H9 (cell line): ENCODE results near the gene FCMR. TPM values are rescaled to one million over a fixed set of nuclear protein-coding genes. Genes with fewer than 3 reads are reported as not detected.
A peak's percentile ranks its signal among the peaks of the same experiment; 100 is the strongest.

ENCODE experiments used
- DNase-seq: peaks from one replicate; pipeline ENCODE4 v3.0.0-alpha.2; 2017
- H2AFZ ChIP-seq: one replicate; pipeline ENCODE4 v1.6.1; 2013; ENCODE audit warnings: mild to moderate bottlenecking, low read length, control low read depth, moderate library complexity
- H2AK5ac ChIP-seq: 2 replicates; pipeline ENCODE4 v1.6.1; 2013; ENCODE audit warnings: low read length, control low read depth, mixed read lengths; ENCODE audit not compliant: insufficient read length
- H2BK120ac ChIP-seq: one replicate; pipeline ENCODE4 v1.6.1; 2013; ENCODE audit warnings: low read depth, mild to moderate bottlenecking, low read length, control low read depth, inconsistent platforms; ENCODE audit not compliant: poor library complexity, severe bottlenecking
- H2BK12ac ChIP-seq: 2 replicates; pipeline ENCODE4 v1.6.1; 2013; ENCODE audit warnings: low read length, control low read depth, mixed read lengths, low read depth; ENCODE audit not compliant: insufficient read length
- H2BK15ac ChIP-seq: 2 replicates; pipeline ENCODE4 v1.6.1; 2013; ENCODE audit warnings: low read depth, low read length, control low read depth
- H2BK20ac ChIP-seq: one replicate; pipeline ENCODE4 v1.6.1; 2013; ENCODE audit warnings: low read depth, mild to moderate bottlenecking, low read length, control low read depth, inconsistent platforms; ENCODE audit not compliant: poor library complexity, severe bottlenecking
- H2BK5ac ChIP-seq: 2 replicates; pipeline ENCODE4 v1.6.1; 2013; ENCODE audit warnings: low read length, control low read depth, mixed read lengths; ENCODE audit not compliant: insufficient read length
- H3K14ac ChIP-seq: 2 replicates; pipeline ENCODE4 v1.6.1; 2013; ENCODE audit warnings: low read length, control low read depth; ENCODE audit not compliant: insufficient read depth
- H3K18ac ChIP-seq: 2 replicates; pipeline ENCODE4 v1.6.1; 2013; ENCODE audit warnings: low read depth, mild to moderate bottlenecking, mixed read lengths, low read length, control low read depth; ENCODE audit not compliant: insufficient read length
- H3K23ac ChIP-seq: 2 replicates; pipeline ENCODE4 v1.6.1; 2013; ENCODE audit warnings: low read length, control low read depth, mixed read lengths, low read depth; ENCODE audit not compliant: insufficient read length
- H3K23me2 ChIP-seq: 2 replicates; pipeline ENCODE4 v1.6.1; 2013; ENCODE audit warnings: low read depth, mild to moderate bottlenecking, mixed read lengths, low read length, control low read depth; ENCODE audit not compliant: insufficient read length, poor library complexity, severe bottlenecking
- H3K27ac ChIP-seq: 2 replicates; pipeline ENCODE4 v1.5.1; 2013; ENCODE audit warnings: low read length, control low read depth, mixed read lengths, low read depth; ENCODE audit not compliant: insufficient read length
- H3K27me3 ChIP-seq: 2 replicates; pipeline ENCODE4 v1.6.1; 2013; ENCODE audit warnings: low read length, control low read depth, inconsistent platforms; ENCODE audit not compliant: insufficient read depth
- H3K4ac ChIP-seq: 2 replicates; pipeline ENCODE4 v1.6.1; 2013; ENCODE audit warnings: low read depth, mild to moderate bottlenecking, control low read depth, inconsistent platforms, low read length, moderate library complexity
- H3K4me1 ChIP-seq: 2 replicates; pipeline ENCODE4 v1.6.1; 2013; ENCODE audit warnings: low read length, control low read depth, inconsistent platforms; ENCODE audit not compliant: insufficient read depth
- H3K4me2 ChIP-seq: 2 replicates; pipeline ENCODE4 v1.6.1; 2013; ENCODE audit warnings: low read length, control low read depth, mixed read lengths; ENCODE audit not compliant: insufficient read length, insufficient read depth
- H3K56ac ChIP-seq: 2 replicates; pipeline ENCODE4 v1.6.1; 2013; ENCODE audit warnings: low read depth, mild to moderate bottlenecking, mixed read lengths, low read length, control low read depth; ENCODE audit not compliant: insufficient read length
- H3K79me1 ChIP-seq: 2 replicates; pipeline ENCODE4 v1.6.1; 2013; ENCODE audit warnings: low read depth, mild to moderate bottlenecking, moderate library complexity, low read length, control low read depth, inconsistent platforms; ENCODE audit not compliant: insufficient read depth, poor library complexity, severe bottlenecking
- H3K79me2 ChIP-seq: 2 replicates; pipeline ENCODE4 v1.6.1; 2013; ENCODE audit warnings: low read length, control low read depth, inconsistent platforms; ENCODE audit not compliant: insufficient read depth
- H3K9ac ChIP-seq: 2 replicates; pipeline ENCODE4 v1.6.1; 2013; ENCODE audit warnings: low read length, control low read depth, mixed read lengths; ENCODE audit not compliant: insufficient read length; ENCODE audit errors: extremely low read depth
- H3K9me3 ChIP-seq: one replicate; pipeline ENCODE4 v1.6.1; 2013; ENCODE audit warnings: low read depth, low read length, inconsistent platforms; ENCODE audit not compliant: control insufficient read depth
- H3T11ph ChIP-seq: one replicate; pipeline ENCODE4 v1.6.1; 2013; ENCODE audit warnings: mild to moderate bottlenecking, low read length, control low read depth, inconsistent platforms
- H4K20me1 ChIP-seq: one replicate; pipeline ENCODE4 v1.6.1; 2013; ENCODE audit not compliant: control insufficient read depth, insufficient read length, insufficient read depth
- H4K5ac ChIP-seq: 2 replicates; pipeline ENCODE4 v1.6.1; 2013; ENCODE audit warnings: low read depth, mild to moderate bottlenecking, mixed read lengths, low read length, control low read depth; ENCODE audit not compliant: insufficient read length
- H4K8ac ChIP-seq: replicated peaks from 2 replicates; pipeline ENCODE4 v1.6.1; 2013; ENCODE audit warnings: low read length, control low read depth, mixed read lengths, low read depth; ENCODE audit not compliant: insufficient read length
- H4K91ac ChIP-seq: 2 replicates; pipeline ENCODE4 v1.6.1; 2013; ENCODE audit warnings: low read depth, mild to moderate bottlenecking, moderate library complexity, mixed read lengths, low read length, control low read depth; ENCODE audit not compliant: insufficient read length
- H3K27ac Mint-ChIP-seq, 3 experiments: 2 replicates in 2 of 3; 3 replicates in 1 of 3; pipeline ENCODE4 v1.8.0; 2020 to 2021; ENCODE audit warnings: mixed read lengths in 3 of 3, mild to moderate bottlenecking in 1 of 3, moderate library complexity in 1 of 3
- H3K27me3 Mint-ChIP-seq: 2 replicates; pipeline ENCODE4 v1.8.0; 2021; ENCODE audit warnings: low read depth, mild to moderate bottlenecking, moderate library complexity, mixed read lengths
- H3K36me3 Mint-ChIP-seq, 3 experiments: 2 replicates in 2 of 3; 3 replicates in 1 of 3; pipeline ENCODE4 v1.8.0; 2020 to 2021; ENCODE audit warnings: low read depth in 3 of 3, mixed read lengths in 3 of 3; ENCODE audit not compliant: insufficient read depth in 1 of 3
- H3K4me1 Mint-ChIP-seq, 2 experiments: 2 replicates each; pipeline ENCODE4 v1.8.0; 2020; ENCODE audit warnings: mixed read lengths in 2 of 2
- H3K4me3 Mint-ChIP-seq, 2 experiments: 2 replicates in 1 of 2; 3 replicates in 1 of 2; pipeline ENCODE4 v1.8.0; 2020 to 2021; ENCODE audit warnings: mild to moderate bottlenecking in 2 of 2, mixed read lengths in 2 of 2, moderate library complexity in 1 of 2
- H3K9me3 Mint-ChIP-seq, 2 experiments: 2 replicates in 1 of 2; 3 replicates in 1 of 2; pipeline ENCODE4 v1.8.0; 2020; ENCODE audit warnings: mild to moderate bottlenecking in 2 of 2, mixed read lengths in 2 of 2, moderate library complexity in 1 of 2
- WGBS: extraction: QIAGEN DNeasy Blood & Tissue Kit; methylation state at CpG from one replicate; pipeline ENCODE4 v1.1.7; 2013; ENCODE audit warnings: missing lambda C conversion rate, low lambda C conversion rate, mixed read lengths; ENCODE audit not compliant: insufficient read length; ENCODE audit errors: extremely low coverage; 5-methylcytosine and 5-hydroxymethylcytosine counted together
- total RNA-seq: library from RNA; stranded (reverse); gene quantifications from 2 replicates; pipeline ENCODE4 v1.2.1, GENCODE V29; 2021
- TF ChIP-seq, protein P1 (sequence below): fragments of 200-600 bp; sonication (generic); conservative IDR thresholded peaks from 3 replicates; pipeline ENCODE4 v1.8.0; 2021; ENCODE audit warnings: antibody characterized with exemption, mild to moderate bottlenecking

Gene FCMR
- total RNA-seq, 1 experiment from 2014 or later = not detected

DNA sequence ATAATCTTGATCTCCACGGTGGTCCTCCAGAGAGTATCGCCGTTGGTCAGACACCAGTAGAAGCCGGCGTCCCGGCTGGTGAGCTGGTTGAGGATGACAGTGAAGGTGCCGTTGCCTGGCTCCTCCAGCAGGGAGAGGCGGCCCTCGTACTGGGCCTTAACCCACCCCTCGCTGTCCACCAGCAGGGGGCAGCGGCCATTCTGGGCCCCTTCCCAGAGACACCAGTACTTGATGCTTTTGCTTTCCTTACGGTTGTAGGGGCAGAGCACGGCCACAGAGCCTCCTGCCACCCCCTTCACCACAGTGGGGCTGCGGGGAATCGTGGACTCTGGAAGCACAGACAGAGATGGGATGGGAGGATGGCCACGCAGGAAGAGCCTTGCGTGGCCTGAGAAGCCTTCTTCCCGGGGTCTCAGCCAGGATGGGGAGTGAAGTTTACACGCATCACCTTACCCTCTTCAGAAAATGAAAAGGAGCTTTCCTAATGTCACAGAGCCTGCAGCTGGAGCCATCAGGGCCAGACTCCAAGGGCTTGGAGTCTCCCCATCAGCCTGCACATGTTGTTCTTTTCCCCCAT lies 13.8 kb upstream of the FCMR start:
- Histone ChIP-seq H2BK20ac (no peak overlapping the region), H2BK5ac (no peak overlapping the region), H3K9ac (no peak overlapping the region), H3K18ac (no peak overlapping the region), H3T11ph (no peak overlapping the region), H4K91ac (no peak overlapping the region), H2AK5ac (no peak overlapping the region), H3K79me1 (no peaks in the 10 kb centered on the region), H3K4ac (no peak overlapping the region), H3K4me2 (no peak overlapping the region), H3K9me3 (no peaks in the 10 kb centered on the region), H3K27ac (no peak overlapping the region), H2AFZ (no peak overlapping the region), H2BK12ac (no peak overlapping the region), H4K8ac (no peak overlapping the region), H3K56ac (no peak overlapping the region), H2BK120ac (no peak overlapping the region), H3K14ac (no peak overlapping the region), H2BK15ac (no peak overlapping the region), H4K20me1 (no peaks in the 10 kb centered on the region), H3K23ac (no peak overlapping the region), H3K4me1 (no peaks in the 10 kb centered on the region), H4K5ac (no peak overlapping the region), H3K79me2 (no peaks in the 10 kb centered on the region), H3K27me3 (no peaks in the 10 kb centered on the region), H3K23me2 (no peaks in the 10 kb centered on the region)
- Mint-ChIP-seq H3K27me3 (peaks cover 3% of the 10 kb centered on the region; the same call in 1 of the 2 replicates), H3K4me3 (no peak overlapping the region), H3K27ac (no peak overlapping the region), H3K9me3 (no peaks in the 10 kb centered on the region), H3K36me3 (no peaks in the 10 kb centered on the region), H3K4me1 (peaks cover 7 to 8% of the 10 kb centered on the region in 2 experiments; a peak in 3 of 4 replicates)
- WGBS = no CpG with 5 or more reads among the region's 19 CpGs
- peak; percentile 90 for DNase-seq
- TF ChIP-seq, protein P1, sequence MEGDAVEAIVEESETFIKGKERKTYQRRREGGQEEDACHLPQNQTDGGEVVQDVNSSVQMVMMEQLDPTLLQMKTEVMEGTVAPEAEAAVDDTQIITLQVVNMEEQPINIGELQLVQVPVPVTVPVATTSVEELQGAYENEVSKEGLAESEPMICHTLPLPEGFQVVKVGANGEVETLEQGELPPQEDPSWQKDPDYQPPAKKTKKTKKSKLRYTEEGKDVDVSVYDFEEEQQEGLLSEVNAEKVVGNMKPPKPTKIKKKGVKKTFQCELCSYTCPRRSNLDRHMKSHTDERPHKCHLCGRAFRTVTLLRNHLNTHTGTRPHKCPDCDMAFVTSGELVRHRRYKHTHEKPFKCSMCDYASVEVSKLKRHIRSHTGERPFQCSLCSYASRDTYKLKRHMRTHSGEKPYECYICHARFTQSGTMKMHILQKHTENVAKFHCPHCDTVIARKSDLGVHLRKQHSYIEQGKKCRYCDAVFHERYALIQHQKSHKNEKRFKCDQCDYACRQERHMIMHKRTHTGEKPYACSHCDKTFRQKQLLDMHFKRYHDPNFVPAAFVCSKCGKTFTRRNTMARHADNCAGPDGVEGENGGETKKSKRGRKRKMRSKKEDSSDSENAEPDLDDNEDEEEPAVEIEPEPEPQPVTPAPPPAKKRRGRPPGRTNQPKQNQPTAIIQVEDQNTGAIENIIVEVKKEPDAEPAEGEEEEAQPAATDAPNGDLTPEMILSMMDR = peak; percentile 92
